ENCODE results near the gene SCAMP1.
"Not testable (repeated sequence)": the region's sequence is repeated elsewhere in the genome, so short reads cannot be mapped to it uniquely, and the experiment has no call there.

The SCAMP1 gene

DNA sequence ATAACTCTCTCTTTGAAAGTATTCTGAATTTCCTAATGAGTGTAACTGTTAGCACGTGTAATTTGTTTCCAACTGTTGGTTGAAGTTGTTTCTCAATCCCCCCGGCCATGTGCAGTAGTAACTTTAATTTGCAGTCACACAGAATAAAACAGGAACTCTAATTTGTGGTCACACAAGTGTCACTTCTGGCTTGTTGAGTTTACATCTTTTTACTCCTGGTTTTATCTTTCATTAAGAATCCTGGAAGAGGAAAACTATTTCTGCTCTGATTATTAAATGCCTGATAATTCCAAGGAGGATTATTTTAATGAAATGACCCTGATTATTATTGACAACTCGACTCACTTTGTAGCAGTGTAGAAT, 1.2 kb downstream of the SCAMP1 start:
- H3K9me3 ChIP-seq (ENCODE audit: control insufficient read depth, insufficient read depth, low read length): no peaks in the 10 kb centered on the region
- no peaks in the 10 kb centered on the region for H3K27me3 ChIP-seq (ENCODE audit: control insufficient read depth, insufficient read depth, low read length)
- H3K36me3 ChIP-seq (ENCODE audit: control insufficient read depth, insufficient read depth, low read length): no peaks in the 10 kb centered on the region
- H3K4me1 ChIP-seq (ENCODE audit: control insufficient read depth, insufficient read depth, low read length): peaks cover 10% of the 10 kb centered on the region; the same call in 1 of the 2 replicates
- H3K4me3 ChIP-seq (ENCODE audit: low read depth, low read length): peak overlapping the region; percentile 83
- H3K9ac ChIP-seq (ENCODE audit: low read depth, low read length): peak overlapping the region; percentile 87
- no peak overlapping the region for H3K27ac ChIP-seq (ENCODE audit: low read depth, low read length)

DNA sequence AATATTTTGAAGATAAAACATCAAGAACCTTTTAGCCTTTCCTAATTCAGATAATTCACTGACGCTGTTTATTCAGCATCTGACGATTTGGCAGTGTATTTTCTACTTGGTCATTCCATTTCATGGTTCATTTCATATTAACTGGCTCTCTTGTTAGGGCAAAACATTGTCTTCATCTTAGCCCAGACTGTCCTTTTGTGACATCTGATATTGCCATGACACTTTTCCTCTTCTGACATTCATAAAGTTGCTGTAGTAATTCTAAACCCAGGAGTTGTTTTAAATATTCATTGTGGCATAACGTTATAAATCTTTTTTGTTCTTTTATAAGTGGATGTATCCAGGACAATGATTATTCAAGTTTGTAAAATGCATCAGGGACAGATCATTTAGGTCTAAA, 1.8 kb downstream of the SCAMP1 start:
- Histone ChIP-seq H3K4me1 (ENCODE audit: control insufficient read depth, insufficient read depth, low read length) (peaks cover 10% of the 10 kb centered on the region; the same call in 1 of the 2 replicates), H3K9me3 (ENCODE audit: control insufficient read depth, insufficient read depth, low read length) (no peaks in the 10 kb centered on the region), H3K9ac (ENCODE audit: low read depth, low read length) (no peak overlapping the region), H3K4me3 (ENCODE audit: low read depth, low read length) (0 out of 2 replicates have a peak overlapping the region, but pooled peaks have one; percentile 83), H3K36me3 (ENCODE audit: control insufficient read depth, insufficient read depth, low read length) (no peaks in the 10 kb centered on the region), H3K27me3 (ENCODE audit: control insufficient read depth, insufficient read depth, low read length) (no peaks in the 10 kb centered on the region), H3K27ac (ENCODE audit: low read depth, low read length) (no peak overlapping the region)

DNA sequence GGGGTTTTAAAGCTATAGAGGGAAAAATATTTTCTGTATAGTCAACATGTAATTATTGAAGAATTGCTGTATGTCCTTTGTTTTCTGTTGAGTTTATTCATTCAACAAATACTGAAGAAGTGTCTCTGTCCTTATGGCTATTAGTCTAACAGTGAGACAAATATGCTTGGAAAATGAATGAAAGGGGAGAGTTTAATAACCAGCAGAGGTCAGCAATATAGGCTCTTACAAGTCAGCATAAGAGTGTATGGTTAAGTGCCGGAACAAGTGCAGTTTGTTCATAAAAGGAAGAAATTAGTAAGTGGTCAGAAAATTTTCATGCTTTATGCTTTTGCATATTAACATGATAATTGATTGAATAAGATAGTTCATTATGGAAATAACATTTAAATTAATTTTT, 3.6 kb downstream of the SCAMP1 start:
- Histone ChIP-seq H3K27me3 (ENCODE audit: control insufficient read depth, insufficient read depth, low read length) (no peaks in the 10 kb centered on the region), H3K9me3 (ENCODE audit: control insufficient read depth, insufficient read depth, low read length) (no peaks in the 10 kb centered on the region), H3K9ac (ENCODE audit: low read depth, low read length) (no peak overlapping the region), H3K36me3 (ENCODE audit: control insufficient read depth, insufficient read depth, low read length) (no peaks in the 10 kb centered on the region), H3K4me3 (ENCODE audit: low read depth, low read length) (no peak overlapping the region), H3K4me1 (ENCODE audit: control insufficient read depth, insufficient read depth, low read length) (peaks cover 10% of the 10 kb centered on the region; the same call in 1 of the 2 replicates), H3K27ac (ENCODE audit: low read depth, low read length) (no peak overlapping the region)

DNA sequence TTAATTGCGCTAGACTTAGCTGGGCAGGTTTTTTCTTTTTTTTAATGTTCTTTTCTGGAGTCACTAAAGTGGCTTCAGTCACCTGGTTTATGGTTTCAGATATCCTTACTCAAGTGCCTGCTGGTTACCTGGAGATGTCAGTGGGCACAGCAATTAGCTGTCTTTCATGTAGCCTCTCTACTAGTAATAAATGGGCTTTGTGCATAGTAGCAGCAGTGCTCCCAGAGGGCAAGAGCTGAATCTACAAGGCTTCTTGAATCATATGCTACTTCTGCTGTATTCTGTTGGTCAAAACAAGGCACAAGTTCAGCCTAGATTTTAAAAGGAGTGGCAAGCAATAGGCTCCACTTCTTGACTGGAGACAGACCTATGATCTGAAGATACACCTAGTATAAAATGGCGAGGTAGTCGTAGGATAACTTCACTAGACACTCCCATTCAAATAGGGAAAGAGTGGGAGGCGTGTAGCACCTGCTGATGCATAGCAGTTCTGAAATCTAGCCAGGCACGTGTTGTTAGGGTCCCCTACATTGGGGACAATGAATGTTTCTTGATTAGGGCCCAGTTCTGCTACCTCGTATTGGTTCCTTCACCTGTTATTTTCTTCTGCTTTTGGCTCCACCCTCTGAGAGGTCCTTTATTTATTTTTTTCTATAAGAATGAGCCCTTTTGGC, 7.0 kb downstream of the SCAMP1 start:
- Histone ChIP-seq H3K36me3 (ENCODE audit: control insufficient read depth, insufficient read depth, low read length) (no peaks in the 10 kb centered on the region), H3K9ac (ENCODE audit: low read depth, low read length) (no peak overlapping the region), H3K9me3 (ENCODE audit: control insufficient read depth, insufficient read depth, low read length) (no peaks in the 10 kb centered on the region), H3K4me1 (ENCODE audit: control insufficient read depth, insufficient read depth, low read length) (no peaks in the 10 kb centered on the region), H3K27ac (ENCODE audit: low read depth, low read length) (no peak overlapping the region), H3K27me3 (ENCODE audit: control insufficient read depth, insufficient read depth, low read length) (no peaks in the 10 kb centered on the region), H3K4me3 (ENCODE audit: low read depth, low read length) (no peak overlapping the region)

DNA sequence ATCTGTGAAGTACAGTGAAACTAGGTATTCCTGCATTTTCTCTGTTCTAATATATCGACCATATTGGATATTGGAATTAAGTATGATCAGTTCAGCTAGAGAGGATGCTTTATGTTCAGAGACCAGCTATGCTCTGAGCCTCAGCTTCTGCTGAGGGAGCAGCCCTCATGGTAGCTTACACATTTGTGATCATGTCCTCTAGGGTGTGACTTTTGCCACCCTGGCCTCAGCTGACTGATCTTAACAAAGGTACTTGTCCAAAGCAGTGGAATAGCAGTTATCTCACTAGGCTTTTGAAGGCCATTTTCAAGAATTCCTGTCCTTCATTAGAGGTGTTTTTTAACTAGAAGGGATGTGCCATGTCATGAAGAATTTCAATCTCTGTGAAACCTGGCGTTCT, 9.3 kb downstream of the SCAMP1 start:
- Histone ChIP-seq H3K27me3 (ENCODE audit: control insufficient read depth, insufficient read depth, low read length) (no peaks in the 10 kb centered on the region), H3K9me3 (ENCODE audit: control insufficient read depth, insufficient read depth, low read length) (no peaks in the 10 kb centered on the region), H3K9ac (ENCODE audit: low read depth, low read length) (no peak overlapping the region), H3K4me3 (ENCODE audit: low read depth, low read length) (no peak overlapping the region), H3K27ac (ENCODE audit: low read depth, low read length) (no peak overlapping the region), H3K4me1 (ENCODE audit: control insufficient read depth, insufficient read depth, low read length) (no peaks in the 10 kb centered on the region), H3K36me3 (ENCODE audit: control insufficient read depth, insufficient read depth, low read length) (no peaks in the 10 kb centered on the region)

DNA sequence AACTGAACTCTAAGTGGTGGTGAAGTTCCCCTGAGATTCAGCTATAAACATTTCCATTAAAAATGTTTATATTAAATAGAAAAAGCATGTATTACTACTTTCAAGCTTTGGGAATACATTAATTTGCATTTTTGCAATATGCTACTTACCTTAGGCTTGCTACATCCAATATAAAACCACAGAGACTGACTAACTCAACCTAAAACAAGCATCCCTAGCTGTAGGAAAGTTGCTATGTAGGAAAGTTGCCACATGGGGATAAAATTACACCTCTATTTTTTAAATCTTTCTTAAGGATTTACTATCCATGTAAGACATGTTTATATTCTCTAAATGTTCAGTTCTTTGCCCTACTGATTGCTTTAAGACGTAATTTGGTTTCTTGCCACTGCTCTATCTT, 12.8 kb downstream of the SCAMP1 start:
- no peak overlapping the region for H3K27ac ChIP-seq (ENCODE audit: low read depth, low read length)
- no peaks in the 10 kb centered on the region for H3K4me1 ChIP-seq (ENCODE audit: control insufficient read depth, insufficient read depth, low read length)
- H3K36me3 ChIP-seq (ENCODE audit: control insufficient read depth, insufficient read depth, low read length): no peaks in the 10 kb centered on the region
- H3K4me3 ChIP-seq (ENCODE audit: low read depth, low read length): no peak overlapping the region
- no peaks in the 10 kb centered on the region for H3K27me3 ChIP-seq (ENCODE audit: control insufficient read depth, insufficient read depth, low read length)
- H3K9ac ChIP-seq (ENCODE audit: low read depth, low read length): no peak overlapping the region
- H3K9me3 ChIP-seq (ENCODE audit: control insufficient read depth, insufficient read depth, low read length): no peaks in the 10 kb centered on the region

DNA sequence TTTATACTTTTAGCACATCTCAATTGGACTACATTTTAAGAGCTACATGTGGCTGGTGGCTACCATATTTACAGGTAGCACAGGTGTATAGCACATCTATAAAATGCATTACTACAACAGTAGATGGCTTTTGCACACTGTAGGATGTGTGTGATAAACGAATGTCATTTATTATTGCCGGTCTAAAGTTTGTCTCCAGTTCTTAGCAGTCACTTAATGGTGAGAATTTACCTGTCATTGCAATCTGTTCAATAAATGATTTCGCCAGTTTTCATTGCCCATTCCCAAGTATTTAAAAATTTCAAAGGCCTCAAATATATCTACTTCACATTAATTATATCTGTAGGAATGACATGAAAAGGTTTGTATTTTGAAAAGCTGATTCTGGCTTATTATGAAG, 15.9 kb downstream of the SCAMP1 start:
- Histone ChIP-seq H3K36me3 (ENCODE audit: control insufficient read depth, insufficient read depth, low read length) (no peaks in the 10 kb centered on the region), H3K27me3 (ENCODE audit: control insufficient read depth, insufficient read depth, low read length) (no peaks in the 10 kb centered on the region), H3K9ac (ENCODE audit: low read depth, low read length) (no peak overlapping the region), H3K9me3 (ENCODE audit: control insufficient read depth, insufficient read depth, low read length) (no peaks in the 10 kb centered on the region), H3K4me1 (ENCODE audit: control insufficient read depth, insufficient read depth, low read length) (no peaks in the 10 kb centered on the region), H3K27ac (ENCODE audit: low read depth, low read length) (no peak overlapping the region), H3K4me3 (ENCODE audit: low read depth, low read length) (no peak overlapping the region)

DNA sequence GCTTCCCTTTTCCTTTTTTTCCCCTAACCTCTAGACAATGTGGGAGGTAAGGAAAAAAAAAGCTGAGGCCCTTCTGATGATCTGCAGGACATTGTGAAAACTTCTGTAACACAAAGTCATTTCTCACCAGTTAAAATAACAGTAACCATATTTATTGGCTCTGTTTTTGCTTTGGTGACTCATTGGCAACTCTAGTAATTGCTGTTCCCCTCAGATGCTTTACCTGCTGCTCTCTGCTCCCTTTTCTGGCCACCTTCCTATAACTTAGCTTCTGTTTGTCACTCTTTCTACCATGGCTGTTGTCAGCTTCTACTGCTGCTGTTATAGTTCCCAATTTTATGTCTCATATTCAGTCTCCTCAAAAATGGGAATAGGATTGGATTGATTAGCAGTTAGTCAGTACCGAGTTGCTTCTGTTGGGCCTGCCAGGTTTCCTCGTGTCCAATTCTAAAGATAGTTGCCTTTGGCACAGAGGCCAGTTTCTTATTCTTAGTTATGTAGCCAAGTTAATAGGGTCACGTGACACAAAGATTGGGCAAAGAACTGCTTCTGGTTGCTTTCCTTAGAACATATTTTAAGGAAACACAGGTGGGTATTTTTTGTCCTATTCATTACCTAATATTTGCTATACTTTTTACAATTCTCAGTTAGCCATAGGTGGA, 16.8 kb downstream of the SCAMP1 start:
- Histone ChIP-seq H3K27ac (ENCODE audit: low read depth, low read length) (no peak overlapping the region), H3K4me3 (ENCODE audit: low read depth, low read length) (no peak overlapping the region), H3K9me3 (ENCODE audit: control insufficient read depth, insufficient read depth, low read length) (no peaks in the 10 kb centered on the region), H3K27me3 (ENCODE audit: control insufficient read depth, insufficient read depth, low read length) (no peaks in the 10 kb centered on the region), H3K4me1 (ENCODE audit: control insufficient read depth, insufficient read depth, low read length) (no peaks in the 10 kb centered on the region), H3K36me3 (ENCODE audit: control insufficient read depth, insufficient read depth, low read length) (no peaks in the 10 kb centered on the region), H3K9ac (ENCODE audit: low read depth, low read length) (no peak overlapping the region)

DNA sequence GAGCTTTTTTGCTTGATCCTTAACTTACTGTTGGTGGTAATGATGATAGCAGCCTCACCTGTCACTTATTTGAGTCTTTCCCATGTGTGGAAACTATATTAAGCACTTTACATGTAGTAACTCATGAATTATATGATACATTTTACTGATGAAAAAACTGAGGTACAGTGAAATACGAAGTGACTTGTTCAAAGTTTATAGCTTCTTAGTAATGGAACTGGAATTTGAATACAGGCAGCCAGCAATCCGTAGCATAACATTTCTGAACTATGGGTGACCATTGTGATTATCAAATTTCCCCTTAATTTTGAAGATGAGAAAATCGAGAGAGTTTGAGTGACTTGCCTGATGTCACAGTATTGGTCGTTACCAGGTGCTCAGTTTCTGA, 17.3 kb downstream of the SCAMP1 start:
- Histone ChIP-seq H3K4me3 (ENCODE audit: low read depth, low read length) (no peak overlapping the region), H3K9ac (ENCODE audit: low read depth, low read length) (no peak overlapping the region), H3K4me1 (ENCODE audit: control insufficient read depth, insufficient read depth, low read length) (no peaks in the 10 kb centered on the region), H3K27ac (ENCODE audit: low read depth, low read length) (no peak overlapping the region), H3K36me3 (ENCODE audit: control insufficient read depth, insufficient read depth, low read length) (no peaks in the 10 kb centered on the region), H3K9me3 (ENCODE audit: control insufficient read depth, insufficient read depth, low read length) (no peaks in the 10 kb centered on the region), H3K27me3 (ENCODE audit: control insufficient read depth, insufficient read depth, low read length) (no peaks in the 10 kb centered on the region)

DNA sequence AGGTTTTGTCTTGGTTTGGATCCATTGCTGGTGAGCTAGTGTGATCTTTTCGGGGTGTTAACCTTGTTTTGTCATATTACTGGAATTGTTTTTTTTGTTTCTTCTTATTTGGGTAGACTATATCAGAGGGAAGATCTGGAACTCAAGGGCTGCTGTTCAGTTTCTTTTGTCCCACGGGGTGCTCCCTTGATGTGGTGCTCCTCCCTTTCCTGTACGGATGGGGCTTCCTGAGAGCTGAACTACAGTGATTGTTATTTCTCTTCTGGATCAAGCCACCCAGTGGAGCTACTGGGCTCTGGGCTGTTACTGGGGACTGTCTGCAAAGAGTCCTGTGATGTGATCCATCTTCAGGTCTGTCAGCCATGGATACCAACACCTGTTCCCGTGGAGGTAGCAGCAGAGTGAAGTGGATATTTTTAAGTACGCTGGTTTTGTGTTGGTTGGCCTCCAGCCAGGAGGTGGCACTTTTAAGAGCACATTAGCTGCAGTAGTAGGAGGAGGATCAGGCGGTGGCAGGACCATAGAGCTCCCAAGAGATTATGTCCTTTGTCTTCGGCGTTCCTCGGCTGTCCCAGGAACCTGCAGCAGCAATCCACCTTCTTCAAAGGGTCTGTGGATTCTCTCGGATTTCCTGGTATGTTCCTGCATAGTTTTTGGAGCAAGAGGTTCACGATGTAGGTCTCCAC, 27.2 kb downstream of the SCAMP1 start:
- Histone ChIP-seq H3K9me3 (ENCODE audit: control insufficient read depth, insufficient read depth, low read length) (peaks cover 3% of the 10 kb centered on the region; the same call in 1 of the 2 replicates), H3K27ac (ENCODE audit: low read depth, low read length) (no peak overlapping the region), H3K9ac (ENCODE audit: low read depth, low read length) (no peak overlapping the region), H3K4me1 (ENCODE audit: control insufficient read depth, insufficient read depth, low read length) (no peaks in the 10 kb centered on the region), H3K4me3 (ENCODE audit: low read depth, low read length) (no peak overlapping the region), H3K36me3 (ENCODE audit: control insufficient read depth, insufficient read depth, low read length) (no peaks in the 10 kb centered on the region), H3K27me3 (ENCODE audit: control insufficient read depth, insufficient read depth, low read length) (no peaks in the 10 kb centered on the region)

DNA sequence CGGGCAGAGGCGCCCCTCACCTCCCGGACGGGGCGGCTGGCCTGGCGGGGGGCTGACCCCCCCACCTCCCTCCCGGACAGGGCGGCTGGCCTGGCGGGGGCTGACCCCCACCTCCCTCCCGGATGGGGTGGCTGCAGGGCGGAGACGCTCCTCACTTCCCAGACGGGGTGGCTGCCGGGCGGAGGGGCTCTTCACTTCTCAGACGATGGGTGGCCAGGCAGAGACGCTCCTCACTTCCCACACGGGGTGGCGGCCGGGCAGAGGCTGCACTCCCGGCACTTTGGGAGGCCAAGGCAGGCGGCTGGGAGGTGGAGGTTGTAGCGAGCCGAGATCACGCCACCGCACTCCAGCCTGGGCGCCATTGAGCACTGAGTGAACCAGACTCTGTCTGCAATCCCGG, 30.9 kb downstream of the SCAMP1 start:
- not testable (repeated sequence) for H3K4me3 ChIP-seq (ENCODE audit: low read depth, low read length); H3K27ac ChIP-seq (ENCODE audit: low read depth, low read length); H3K36me3 ChIP-seq (ENCODE audit: control insufficient read depth, insufficient read depth, low read length); H3K4me1 ChIP-seq (ENCODE audit: control insufficient read depth, insufficient read depth, low read length); H3K27me3 ChIP-seq (ENCODE audit: control insufficient read depth, insufficient read depth, low read length); H3K9me3 ChIP-seq (ENCODE audit: control insufficient read depth, insufficient read depth, low read length); H3K9ac ChIP-seq (ENCODE audit: low read depth, low read length)
